PC-9 (cell line): ENCODE data around the gene BRSK1.

Experiments
- EZH2 ChIP-seq: fragments of 200-600 bp; sonication (generic); IDR thresholded peaks from 2 replicates; pipeline ENCODE4 v1.8.0; 2017; ENCODE audit warnings: antibody characterized with exemption, low read depth
- TF ChIP-seq, protein P1 (sequence below): fragments of 200-600 bp; sonication (generic); conservative IDR thresholded peaks from 2 replicates; pipeline ENCODE4 v1.6.1; 2017; ENCODE audit warnings: mixed run types, antibody characterized with exemption, mild to moderate bottlenecking, moderate library complexity

DNA sequence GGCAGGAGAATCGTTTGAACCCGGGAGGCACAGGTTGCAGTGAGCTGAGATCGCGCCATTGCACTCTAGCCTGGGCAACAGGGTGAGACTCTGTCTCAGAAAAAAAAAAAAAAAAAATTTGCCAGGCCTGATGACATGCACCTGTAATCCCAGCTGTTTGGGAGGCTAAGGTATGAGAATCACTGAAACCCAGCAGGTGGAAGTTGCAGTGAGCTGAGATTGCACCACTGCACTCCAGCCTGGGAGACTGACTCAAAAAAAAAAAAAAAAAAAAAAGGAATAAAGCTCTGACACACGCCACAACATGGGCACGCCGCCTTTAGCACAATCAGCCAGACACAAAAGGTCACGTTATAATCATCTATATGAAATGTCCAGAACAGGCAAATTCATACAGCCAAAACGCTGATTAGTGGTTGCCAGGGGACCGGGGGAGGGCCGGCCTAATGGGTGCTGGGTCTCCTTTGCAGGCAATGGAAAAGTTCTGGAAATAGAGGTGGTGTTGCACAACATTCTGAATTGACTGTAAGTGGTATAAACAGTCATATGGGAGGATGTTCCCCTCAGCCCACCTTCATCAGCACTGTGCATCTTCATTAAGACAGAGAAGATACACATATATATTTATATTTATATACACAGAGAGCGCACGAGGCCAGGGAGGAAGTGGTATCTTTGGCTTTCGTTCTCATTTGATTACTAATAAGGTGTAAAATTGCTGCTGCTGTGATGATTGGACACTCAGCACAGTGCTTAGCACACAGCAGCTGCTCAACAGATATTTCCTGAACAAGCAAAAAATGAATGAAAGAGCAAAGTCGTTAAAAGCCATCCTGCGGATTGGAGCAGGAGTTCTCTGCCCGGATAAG, 7.7 kb upstream of the BRSK1 start:
- TF ChIP-seq, protein P1, sequence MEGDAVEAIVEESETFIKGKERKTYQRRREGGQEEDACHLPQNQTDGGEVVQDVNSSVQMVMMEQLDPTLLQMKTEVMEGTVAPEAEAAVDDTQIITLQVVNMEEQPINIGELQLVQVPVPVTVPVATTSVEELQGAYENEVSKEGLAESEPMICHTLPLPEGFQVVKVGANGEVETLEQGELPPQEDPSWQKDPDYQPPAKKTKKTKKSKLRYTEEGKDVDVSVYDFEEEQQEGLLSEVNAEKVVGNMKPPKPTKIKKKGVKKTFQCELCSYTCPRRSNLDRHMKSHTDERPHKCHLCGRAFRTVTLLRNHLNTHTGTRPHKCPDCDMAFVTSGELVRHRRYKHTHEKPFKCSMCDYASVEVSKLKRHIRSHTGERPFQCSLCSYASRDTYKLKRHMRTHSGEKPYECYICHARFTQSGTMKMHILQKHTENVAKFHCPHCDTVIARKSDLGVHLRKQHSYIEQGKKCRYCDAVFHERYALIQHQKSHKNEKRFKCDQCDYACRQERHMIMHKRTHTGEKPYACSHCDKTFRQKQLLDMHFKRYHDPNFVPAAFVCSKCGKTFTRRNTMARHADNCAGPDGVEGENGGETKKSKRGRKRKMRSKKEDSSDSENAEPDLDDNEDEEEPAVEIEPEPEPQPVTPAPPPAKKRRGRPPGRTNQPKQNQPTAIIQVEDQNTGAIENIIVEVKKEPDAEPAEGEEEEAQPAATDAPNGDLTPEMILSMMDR, result no peak
- no peak for TF ChIP-seq EZH2
